Measurements from ENCODE around the gene KCTD20. TPM values are rescaled to one million over a fixed set of nuclear protein-coding genes. Genes with fewer than 3 reads are reported as not detected.

The KCTD20 gene
- total and polyA plus RNA-seq, 9 of the 15 experiments (the other 6 are each of a cell fraction or from before 2014, with no cell fraction given), result 28.9 to 160 (median 70.6) TPM

DNA sequence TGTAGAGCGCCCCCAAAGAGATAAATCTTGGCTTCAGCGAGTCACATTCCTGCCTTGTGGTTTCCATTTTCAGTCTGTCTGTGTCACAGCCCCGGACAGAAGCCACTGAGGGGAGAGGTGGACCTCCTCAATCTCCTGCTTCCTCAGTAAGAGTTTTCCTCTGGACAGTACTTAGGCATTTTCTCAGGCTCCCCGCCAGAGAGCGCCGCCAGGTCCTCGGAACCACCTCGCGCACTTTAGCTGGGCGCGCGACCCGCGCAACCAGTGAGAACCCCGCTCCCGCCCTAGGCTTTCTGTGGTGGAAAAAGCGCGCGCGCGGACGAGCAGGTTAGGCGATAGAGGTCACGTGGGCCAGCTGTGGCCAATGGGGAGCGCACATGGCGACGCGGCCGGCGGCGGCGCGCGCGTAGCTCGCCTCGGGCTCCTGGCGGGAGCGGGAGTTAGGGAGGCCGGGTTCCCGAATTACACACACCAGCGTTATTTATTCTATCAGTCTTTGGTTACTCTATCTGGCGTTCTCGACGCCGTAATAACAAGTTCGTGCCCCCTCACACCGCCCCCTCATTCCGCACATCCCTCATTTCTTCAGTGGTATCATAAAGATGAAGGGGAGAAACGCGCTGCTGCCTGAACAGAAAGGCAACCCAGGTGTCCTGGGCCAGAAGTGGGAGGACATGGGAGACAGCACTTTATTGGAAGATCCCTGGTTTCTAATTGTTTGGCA, 19.5 kb upstream of the KCTD20 start (continued):
- TF ChIP-seq ARID4B (CRISPR knock-in tag; IDR thresholded peaks at IDR 0.05), result peak; percentile 82
- no peak for TF ChIP-seq HNRNPUL1 (IDR thresholded peaks at IDR 0.05; ENCODE audit: low read length)
- no peak for TF ChIP-seq ZNF140 (CRISPR knock-in tag; IDR thresholded peaks at IDR 0.05)
- TF ChIP-seq MYBL2 (IDR thresholded peaks at IDR 0.05; ENCODE audit: low read depth), result no peak
- no peak for TF ChIP-seq MYBL2 (CRISPR knock-in tag; IDR thresholded peaks at IDR 0.05; ENCODE audit: borderline replicate concordance)
- TF ChIP-seq MYNN (IDR thresholded peaks at IDR 0.05), result peak; percentile 99
- TF ChIP-seq MYNN (CRISPR knock-in tag; IDR thresholded peaks at IDR 0.05), result no peak; the same call in 1 of the 2 replicates
- TF ChIP-seq MECOM (CRISPR knock-in tag; IDR thresholded peaks at IDR 0.05), result no peak
- no peak for TF ChIP-seq MBD1 (CRISPR knock-in tag; IDR thresholded peaks at IDR 0.05)
- no peak for TF ChIP-seq KHSRP (IDR thresholded peaks at IDR 0.05)
- no peak for TF ChIP-seq CBX3 (IDR thresholded peaks at IDR 0.05; ENCODE audit: borderline replicate concordance in 1 of 2, low read length in 2 of 2)
- TF ChIP-seq SETDB1 (IDR thresholded peaks at IDR 0.05; ENCODE audit: low read length), result no peak
- TF ChIP-seq RFX1 (IDR thresholded peaks at IDR 0.05), result no peak
- TF ChIP-seq ZNF184 (CRISPR knock-in tag; IDR thresholded peaks at IDR 0.05), result no peak
- TF ChIP-seq TGIF2 (CRISPR knock-in tag; IDR thresholded peaks at IDR 0.05), result no peak
- TF ChIP-seq PHF21A (IDR thresholded peaks at IDR 0.05; ENCODE audit: borderline replicate concordance, low read depth), result peak; percentile 71; the same call in 1 of the 2 replicates
- no peak for TF ChIP-seq MCM2 (IDR thresholded peaks at IDR 0.05; ENCODE audit: low read depth)
- no peak for TF ChIP-seq KDM5B (IDR thresholded peaks at IDR 0.05; ENCODE audit: insufficient replicate concordance, low read depth, low read length)
- TF ChIP-seq ZNF282 (CRISPR knock-in tag; IDR thresholded peaks at IDR 0.05), result no peak
- TF ChIP-seq, protein P1, sequence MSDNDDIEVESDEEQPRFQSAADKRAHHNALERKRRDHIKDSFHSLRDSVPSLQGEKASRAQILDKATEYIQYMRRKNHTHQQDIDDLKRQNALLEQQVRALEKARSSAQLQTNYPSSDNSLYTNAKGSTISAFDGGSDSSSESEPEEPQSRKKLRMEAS (CRISPR knock-in tag; IDR thresholded peaks at IDR 0.05), result peak; percentile 98
- TF ChIP-seq HINFP (tag; conservative IDR thresholded peaks at IDR 0.05; ENCODE audit: low read depth), result no peak
- no peak for TF ChIP-seq FOXJ3 (CRISPR knock-in tag; IDR thresholded peaks at IDR 0.05)
- no peak for TF ChIP-seq ZNF717 (CRISPR knock-in tag; IDR thresholded peaks at IDR 0.05)
